Motor neuron (in vitro differentiated cells): Measurements from ENCODE around the gene CHD9NB. TPM values are rescaled to one million over a fixed set of nuclear protein-coding genes. Genes with fewer than 3 reads are reported as not detected.
"Not testable (repeated sequence)": the region's sequence is repeated elsewhere in the genome, so short reads cannot be mapped to it uniquely, and the experiment has no call there.

Experiments used
- ATAC-seq, 8 experiments: fragments of 200-7000 bp; cut with Tn5 transposase; replicated peaks in 6 of 8; 2 replicates each; pipeline ENCODE4 v1.8.0; 2021; ENCODE audit warnings: mild to moderate bottlenecking in 8 of 8, moderate library complexity in 8 of 8
- H3K27ac ChIP-seq, 2 donors: fragments of 250-450 bp; sonication (Bioruptor Pico); 2 replicates each; pipeline ENCODE4 v1.9.0; 2021; ENCODE audit warnings: antibody characterized with exemption in 2 of 2, mild to moderate bottlenecking in 2 of 2, moderate library complexity in 1 of 2
- H3K4me1 ChIP-seq, 2 donors: fragments of 250-450 bp; sonication (Bioruptor Pico); replicated peaks in 1 of 2; 2 replicates each; pipeline ENCODE4 v1.6.1; 2021; ENCODE audit warnings: antibody characterized with exemption in 2 of 2, mild to moderate bottlenecking in 2 of 2, moderate library complexity in 1 of 2
- H3K4me3 ChIP-seq, 5 donors: fragments of 250-450 bp; sonication (Bioruptor Pico); 2 replicates each; pipeline ENCODE4 v1.9.0; 2021; ENCODE audit warnings: antibody characterized with exemption in 5 of 5, mild to moderate bottlenecking in 5 of 5, moderate library complexity in 4 of 5
- WGBS, 10 experiments: fragments of 450-650 bp; shearing (Covaris generic); methylation state at CpG; one replicate each; pipeline ENCODE4 v1.0.0; 2022; 5-methylcytosine and 5-hydroxymethylcytosine counted together
- in situ Hi-C, 9 experiments: fragments of 400-800 bp; cut with MboI; loops; one replicate each; pipeline ENCODE4 v1.15.0; 2021; ENCODE audit warnings: low sequenced_read_pairs in 9 of 9, low pct_unique_long_range_greater_than_20kb in 2 of 9; ENCODE audit not compliant: unreplicated experiment in 9 of 9
- total RNA-seq, 8 experiments: library from RNA; unstranded; fragments of 300-600 nt; gene quantifications; 2 replicates each; pipeline versions ENCODE4 v1.2.3 to v1.2.4, GENCODE V29; 2022

Gene CHD9NB
- total RNA-seq, 8 experiments from 2014 or later, result 0.05 to 20.8 (median 3.0) TPM; not detected in 2

- ATAC-seq, result peak in 1 of 8 experiments; percentile 20
- Histone ChIP-seq H3K27ac (no peak overlapping the region), H3K4me1 (no peaks in the 10 kb centered on the region), H3K4me3 (no peak overlapping the region)
- in situ Hi-C loops, result loop anchor here in 4 of 9 experiments (25.0 kb wide), 2 partner anchors 101 to 151 kb away; no protein-coding TSS in a partner anchor
- 30 to 86% (median 78%) methylated on average over 1 to 3 of the region's 3 CpGs; no CpG with 5 or more reads in 4 of the 10 experiments for WGBS, 10 experiments
These were observed 9.0 kb upstream of the CHD9NB start for GRCh38 chr16:53061701-53062159.

GRCh38 chr16:53061256-53061655, 8.6 kb upstream of the CHD9NB start:
- in situ Hi-C loops, result loop anchor here in 4 of 9 experiments (25.0 kb wide), 2 partner anchors 101 to 151 kb away; no protein-coding TSS in a partner anchor
- Histone ChIP-seq H3K4me1 (peaks cover 0 to 1% of the 10 kb centered on the region in 2 donors), H3K27ac (no peak overlapping the region), H3K4me3 (no peak overlapping the region)
- WGBS, 10 experiments, result 80 to 100% (median 100%) methylated on average over 1 to 5 of the region's 5 CpGs; no CpG with 5 or more reads in 1 of the 10 experiments
- ATAC-seq, result no peak

DNA sequence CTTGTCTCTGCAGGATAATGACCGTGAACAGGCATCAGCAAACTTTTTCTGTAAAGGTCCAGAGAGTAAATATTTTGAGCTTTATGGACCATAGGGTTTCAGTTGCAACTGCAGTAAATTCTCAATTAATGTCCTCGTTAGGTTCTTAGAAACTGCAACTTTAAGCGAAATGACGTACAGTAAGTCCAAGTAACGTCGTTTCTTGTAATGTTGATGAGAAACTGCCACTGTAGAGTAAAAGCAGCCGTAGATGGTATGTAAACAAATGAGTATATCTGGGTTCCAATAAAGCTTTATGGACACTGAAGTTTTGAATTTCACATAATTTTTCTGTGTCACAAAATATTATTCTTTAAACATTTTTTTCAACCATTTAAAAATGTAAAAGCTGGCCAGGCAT, 7.0 kb upstream of the CHD9NB start:
- peaks cover 5 to 8% of the 10 kb centered on the region in 2 donors for H3K4me1 ChIP-seq
- H3K4me3 ChIP-seq, result no peak overlapping the region
- in situ Hi-C loops, result loop anchor here in 4 of 9 experiments (25.0 kb wide), 2 partner anchors 103 to 153 kb away; no protein-coding TSS in a partner anchor
- no peak overlapping the region for H3K27ac ChIP-seq
- WGBS, 10 experiments, result 79 to 100% (median 94%) methylated on average over 2 to 7 of the region's 7 CpGs; no CpG with 5 or more reads in 2 of the 10 experiments
- no peak for ATAC-seq

DNA sequence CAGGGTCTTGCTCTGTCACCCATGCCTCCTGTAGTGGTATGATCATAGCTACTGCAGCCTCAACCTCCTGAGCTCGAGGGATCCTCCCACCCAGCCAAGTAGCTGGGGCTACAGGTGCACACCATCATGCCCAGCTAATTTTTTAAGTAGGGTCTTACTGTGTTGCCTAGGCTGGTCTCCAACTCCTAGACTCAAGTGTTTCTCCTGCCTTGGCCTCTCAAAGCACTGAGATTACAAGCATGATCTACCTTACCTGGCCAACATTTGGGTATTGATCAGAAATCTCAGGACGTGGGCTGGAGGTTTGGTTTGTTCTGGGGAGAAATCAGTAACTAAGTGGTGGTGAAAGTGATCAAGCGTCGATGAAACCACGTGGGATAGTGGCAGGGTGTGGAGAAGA, 6.2 kb upstream of the CHD9NB start:
- Histone ChIP-seq H3K4me1 (peaks cover 5 to 11% of the 10 kb centered on the region in 2 donors), H3K27ac (no peak overlapping the region), H3K4me3 (no peak overlapping the region)
- ATAC-seq, result no peak
- WGBS, 10 experiments, result 78 to 100% (median 100%) methylated on average over 1 to 4 of the region's 5 CpGs; no CpG with 5 or more reads in 2 of the 10 experiments
- in situ Hi-C loops, result loop anchor here in 4 of 9 experiments (25.0 kb wide), 2 partner anchors 103 to 153 kb away; no protein-coding TSS in a partner anchor

- 81 to 100% (median 100%) methylated on average over 2 to 5 of the region's 5 CpGs; no CpG with 5 or more reads in 6 of the 10 experiments for WGBS, 10 experiments
- in situ Hi-C loops, result loop anchor here in 4 of 9 experiments (25.0 kb wide), 2 partner anchors 104 to 154 kb away; no protein-coding TSS in a partner anchor
- Histone ChIP-seq H3K4me1 (peaks cover 5 to 11% of the 10 kb centered on the region in 2 donors), H3K27ac (no peak overlapping the region), H3K4me3 (no peak overlapping the region)
- ATAC-seq, result no peak
These were observed 5.7 kb upstream of the CHD9NB start for GRCh38 chr16:53058441-53058840.

- H3K27ac ChIP-seq, result no peak overlapping the region
- H3K4me3 ChIP-seq, result no peak overlapping the region
- H3K4me1 ChIP-seq, result peaks cover 5 to 11% of the 10 kb centered on the region in 2 donors
- no peak for ATAC-seq
- 65 to 100% (median 88%) methylated on average over 1 to 7 of the region's 8 CpGs; no CpG with 5 or more reads in 1 of the 10 experiments for WGBS, 10 experiments
- in situ Hi-C loops, result loop anchor here in 4 of 9 experiments (25.0 kb wide), 2 partner anchors 105 to 155 kb away; no protein-coding TSS in a partner anchor
These were observed 5.0 kb upstream of the CHD9NB start for GRCh38 chr16:53057658-53058057.

DNA sequence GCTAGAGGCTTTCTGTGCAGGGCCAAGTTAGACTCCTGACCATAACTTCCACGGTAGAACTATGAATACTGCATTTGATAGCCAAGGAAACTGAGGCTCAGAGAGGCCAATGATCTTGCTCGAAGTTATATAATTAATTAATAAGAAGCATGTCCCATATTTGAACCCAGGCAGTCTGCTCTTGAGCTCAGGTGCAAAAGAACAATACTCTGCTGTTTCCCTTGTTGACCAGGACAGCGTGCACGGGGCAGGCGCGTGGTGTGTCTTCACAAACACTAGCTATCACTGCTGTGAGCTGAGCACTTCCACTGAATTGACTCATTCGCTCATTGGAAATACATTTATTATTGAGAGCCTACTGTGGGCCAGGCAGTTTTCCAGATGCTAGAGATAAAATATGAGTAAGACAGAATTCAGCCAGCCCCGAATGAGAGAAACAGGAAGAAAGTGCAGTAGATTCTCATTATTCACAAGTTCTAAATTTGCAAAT, 3.7 kb upstream of the CHD9NB start:
- 6 to 100% (median 72%) methylated on average over 1 to 8 of the region's 8 CpGs; no CpG with 5 or more reads in 1 of the 10 experiments for WGBS, 10 experiments
- H3K27ac ChIP-seq, result no peak overlapping the region
- peaks cover 5 to 11% of the 10 kb centered on the region in 2 donors for H3K4me1 ChIP-seq
- H3K4me3 ChIP-seq, result no peak overlapping the region
- in situ Hi-C loops, result loop anchor here in 4 of 9 experiments (25.0 kb wide), 2 partner anchors 106 to 156 kb away; no protein-coding TSS in a partner anchor
- ATAC-seq, result no peak

GRCh38 chr16:53055541-53056391, 3.1 kb upstream of the CHD9NB start:
- peaks cover 5 to 11% of the 10 kb centered on the region in 2 donors for H3K4me1 ChIP-seq
- in situ Hi-C loops, result loop anchor here in 4 of 9 experiments (25.0 kb wide), 2 partner anchors 107 to 157 kb away; no protein-coding TSS in a partner anchor
- H3K4me3 ChIP-seq, result peak overlapping the region; percentile 59 to 77 (median 68)
- H3K27ac ChIP-seq, result peak overlapping the region in 1 of 2 donors; percentile 76
- WGBS, 10 experiments, result 0 to 60% (median 30%) methylated on average over 1 to 9 of the region's 10 CpGs; no CpG with 5 or more reads in 1 of the 10 experiments
- ATAC-seq, result peak in 4 of 8 experiments; percentile 1 to 15 (median 4)

- in situ Hi-C loops, result loop anchor here in 4 of 9 experiments (25.0 kb wide), 2 partner anchors 107 to 157 kb away; no protein-coding TSS in a partner anchor
- ATAC-seq, result peak; percentile 70 to 97 (median 95)
- WGBS, 10 experiments, result 0% methylated on average over 3 to 8 of the region's 62 CpGs; no CpG with 5 or more reads in 6 of the 10 experiments
- peaks cover 5 to 11% of the 10 kb centered on the region in 2 donors for H3K4me1 ChIP-seq
- peak within 1 kb of the TSS; percentile 48 to 76 for H3K27ac ChIP-seq
- peak within 1 kb of the TSS; percentile 59 to 77 (median 68) for H3K4me3 ChIP-seq
These were observed 2.2 kb upstream of the CHD9NB start, which contains the start of gene CHD9 for GRCh38 chr16:53054670-53055485. Gene CHD9 (plus strand): TSS chr16:53054991. CDS start chr16:53156090, 101,099 bp downstream.

GRCh38 chr16:53053967-53054669, 1.4 kb upstream of the CHD9NB start:
- Histone ChIP-seq H3K4me1 (peaks cover 5 to 11% of the 10 kb centered on the region in 2 donors), H3K27ac (no peak overlapping the region), H3K4me3 (peak overlapping the region; percentile 59 to 77 (median 68))
- WGBS, 10 experiments, result 53 to 100% (median 76%) methylated on average over 4 to 12 of the region's 13 CpGs; no CpG with 5 or more reads in 2 of the 10 experiments
- in situ Hi-C loops, result loop anchor here in 4 of 9 experiments (25.0 kb wide), 2 partner anchors 108 to 158 kb away; no protein-coding TSS in a partner anchor
- ATAC-seq, result peak; percentile 0 to 23 (median 6)

DNA sequence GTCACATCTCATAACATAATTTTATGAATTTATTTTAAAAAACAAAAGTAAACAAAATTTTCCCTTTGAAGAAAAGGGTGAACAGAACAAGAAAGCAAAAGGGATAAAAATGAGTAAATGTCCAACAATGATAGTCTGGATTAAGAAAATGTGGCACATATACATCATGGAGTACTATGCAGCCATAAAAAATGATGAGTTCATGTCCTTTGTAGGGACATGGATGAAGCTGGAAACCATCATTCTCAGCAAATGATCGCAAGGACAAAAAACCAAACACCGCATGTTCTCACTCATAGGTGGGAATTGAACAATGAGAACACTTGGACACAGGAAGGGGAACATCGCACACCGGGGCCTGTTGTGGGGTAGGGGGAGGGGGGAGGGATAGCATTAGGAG, 1.4 kb downstream of the CHD9NB start:
- H3K27ac ChIP-seq, H3K4me1 ChIP-seq, H3K4me3 ChIP-seq, ATAC-seq: not testable (repeated sequence)
- in situ Hi-C loops, result loop anchor here in 4 of 9 experiments (25.0 kb wide), 2 partner anchors 111 to 161 kb away; no protein-coding TSS in a partner anchor
- WGBS, 10 experiments, result 100% methylated on average over 2 of the region's 4 CpGs; no CpG with 5 or more reads in 9 of the 10 experiments
